Loucy (cell line): ENCODE results near the gene GORASP2.

Experiments
- H2AFZ ChIP-seq: fragments of 200-600 bp; sonication (generic); 2 replicates; pipeline ENCODE4 v1.6.0; 2016; ENCODE audit warnings: antibody characterized with exemption, mild to moderate bottlenecking, low read length, moderate library complexity
- H3F3A ChIP-seq: fragments of 200-600 bp; 2 replicates; pipeline ENCODE4 v1.6.0; 2016; ENCODE audit warnings: antibody characterized with exemption, low read depth, mild to moderate bottlenecking
- H3K27me3 ChIP-seq: fragments of 200-600 bp; sonication (generic); 2 replicates; pipeline ENCODE4 v1.6.1; 2014; ENCODE audit warnings: low read length, mild to moderate bottlenecking; ENCODE audit not compliant: insufficient read depth, poor library complexity, severe bottlenecking
- H3K36me3 ChIP-seq: fragments of 200-600 bp; sonication (generic); 2 replicates; pipeline ENCODE4 v1.6.1; 2016; ENCODE audit warnings: low read length; ENCODE audit not compliant: insufficient read depth
- H3K4me1 ChIP-seq: fragments of 200-600 bp; sonication (generic); 2 replicates; pipeline ENCODE4 v1.5.1; 2014; ENCODE audit warnings: low read length, mild to moderate bottlenecking; ENCODE audit not compliant: insufficient read depth, poor library complexity, severe bottlenecking
- H3K4me2 ChIP-seq: fragments of 200-600 bp; sonication (generic); 2 replicates; pipeline ENCODE4 v1.6.0; 2014; ENCODE audit warnings: antibody characterized with exemption, low read length, low read depth, mild to moderate bottlenecking; ENCODE audit not compliant: poor library complexity, severe bottlenecking
- H3K4me3 ChIP-seq: fragments of 200-600 bp; sonication (generic); 2 replicates; pipeline ENCODE4 v1.5.1; 2014; ENCODE audit warnings: low read length, mild to moderate bottlenecking, mixed read lengths; ENCODE audit not compliant: poor library complexity, severe bottlenecking
- H3K79me2 ChIP-seq: fragments of 200-600 bp; sonication (generic); 2 replicates; pipeline ENCODE4 v1.6.1; 2014; ENCODE audit warnings: low read length; ENCODE audit not compliant: insufficient read depth
- H3K9ac ChIP-seq: fragments of 200-600 bp; sonication (generic); 2 replicates; pipeline ENCODE4 v1.6.0; 2014; ENCODE audit warnings: mild to moderate bottlenecking, low read depth, low read length, moderate library complexity; ENCODE audit not compliant: poor library complexity, severe bottlenecking
- H3K9me2 ChIP-seq: fragments of 200-600 bp; sonication (generic); replicated peaks from 2 replicates; pipeline ENCODE4 v1.6.1; 2016; ENCODE audit warnings: low read depth, low read length, mixed read lengths
- H3K9me3 ChIP-seq: fragments of 200-600 bp; sonication (generic); 2 replicates; pipeline ENCODE4 v1.6.1; 2014; ENCODE audit warnings: mild to moderate bottlenecking, antibody characterized with exemption, low read length, low read depth; ENCODE audit not compliant: insufficient read depth
- H4K20me1 ChIP-seq: fragments of 200-600 bp; sonication (generic); 2 replicates; pipeline ENCODE4 v1.6.0; 2014; ENCODE audit warnings: antibody characterized with exemption, low read length, mild to moderate bottlenecking; ENCODE audit not compliant: insufficient read depth, poor library complexity, severe bottlenecking
- EZH2phosphoT487 ChIP-seq: fragments of 200-600 bp; IDR thresholded peaks from 2 replicates; pipeline ENCODE4 v1.6.1; 2018; ENCODE audit warnings: antibody characterized with exemption, mild to moderate bottlenecking, moderate library complexity, borderline replicate concordance
- TF ChIP-seq, protein P1 (sequence below): fragments of 200-600 bp; sonication (generic); conservative IDR thresholded peaks from 2 replicates; pipeline ENCODE4 v1.5.1; 2014; ENCODE audit warnings: mild to moderate bottlenecking, antibody characterized with exemption, low read length

Gene GORASP2

GRCh38 chr2:170975943-170976270 lies 46.9 kb downstream of the GORASP2 start:
- TF ChIP-seq, protein P1, sequence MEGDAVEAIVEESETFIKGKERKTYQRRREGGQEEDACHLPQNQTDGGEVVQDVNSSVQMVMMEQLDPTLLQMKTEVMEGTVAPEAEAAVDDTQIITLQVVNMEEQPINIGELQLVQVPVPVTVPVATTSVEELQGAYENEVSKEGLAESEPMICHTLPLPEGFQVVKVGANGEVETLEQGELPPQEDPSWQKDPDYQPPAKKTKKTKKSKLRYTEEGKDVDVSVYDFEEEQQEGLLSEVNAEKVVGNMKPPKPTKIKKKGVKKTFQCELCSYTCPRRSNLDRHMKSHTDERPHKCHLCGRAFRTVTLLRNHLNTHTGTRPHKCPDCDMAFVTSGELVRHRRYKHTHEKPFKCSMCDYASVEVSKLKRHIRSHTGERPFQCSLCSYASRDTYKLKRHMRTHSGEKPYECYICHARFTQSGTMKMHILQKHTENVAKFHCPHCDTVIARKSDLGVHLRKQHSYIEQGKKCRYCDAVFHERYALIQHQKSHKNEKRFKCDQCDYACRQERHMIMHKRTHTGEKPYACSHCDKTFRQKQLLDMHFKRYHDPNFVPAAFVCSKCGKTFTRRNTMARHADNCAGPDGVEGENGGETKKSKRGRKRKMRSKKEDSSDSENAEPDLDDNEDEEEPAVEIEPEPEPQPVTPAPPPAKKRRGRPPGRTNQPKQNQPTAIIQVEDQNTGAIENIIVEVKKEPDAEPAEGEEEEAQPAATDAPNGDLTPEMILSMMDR, result no peak
- no peak for TF ChIP-seq EZH2phosphoT487
- Histone ChIP-seq H3K36me3 (no peaks in the 10 kb centered on the region), H2AFZ (no peak overlapping the region), H4K20me1 (no peaks in the 10 kb centered on the region), H3K9ac (no peak overlapping the region), H3K27me3 (no peaks in the 10 kb centered on the region), H3K9me2 (no peaks in the 10 kb centered on the region), H3F3A (no peaks in the 10 kb centered on the region), H3K79me2 (no peaks in the 10 kb centered on the region), H3K9me3 (no peaks in the 10 kb centered on the region), H3K4me1 (peaks cover 6% of the 10 kb centered on the region), H3K4me3 (no peak overlapping the region), H3K4me2 (no peak overlapping the region)

GRCh38 chr2:170984079-170984478 lies 55.0 kb downstream of the GORASP2 start:
- H3K4me3 ChIP-seq, result no peak overlapping the region
- H3K27me3 ChIP-seq, result no peaks in the 10 kb centered on the region
- no peak for TF ChIP-seq EZH2phosphoT487
- TF ChIP-seq, protein P1, result no peak
- H4K20me1 ChIP-seq, result no peaks in the 10 kb centered on the region
- no peaks in the 10 kb centered on the region for H3K4me1 ChIP-seq
- H2AFZ ChIP-seq, result no peak overlapping the region
- no peak overlapping the region for H3K9ac ChIP-seq
- H3K79me2 ChIP-seq, result no peaks in the 10 kb centered on the region
- no peaks in the 10 kb centered on the region for H3K9me3 ChIP-seq
- H3F3A ChIP-seq, result no peaks in the 10 kb centered on the region
- H3K36me3 ChIP-seq, result no peaks in the 10 kb centered on the region
- H3K9me2 ChIP-seq, result no peaks in the 10 kb centered on the region
- H3K4me2 ChIP-seq, result no peak overlapping the region

DNA sequence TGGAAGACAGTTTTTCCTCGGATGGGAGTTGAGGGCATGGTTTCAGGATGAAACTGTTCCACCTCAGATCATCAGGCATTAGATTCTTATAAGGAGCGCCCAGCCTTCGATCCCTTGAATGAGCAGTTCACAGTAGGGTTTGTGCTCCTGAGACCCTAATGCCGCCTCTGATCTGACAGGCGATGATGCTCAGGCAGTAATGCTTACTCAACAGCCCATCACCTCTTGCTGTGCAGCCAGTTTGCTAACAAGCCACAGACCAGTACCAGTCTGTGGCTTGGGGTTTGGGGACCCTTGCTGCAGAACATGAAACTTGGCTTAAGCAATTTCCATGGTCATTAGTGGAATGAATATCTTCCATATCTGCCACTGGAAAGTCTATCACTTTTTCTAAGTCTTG lies 56.4 kb downstream of the GORASP2 start:
- H3F3A ChIP-seq, result no peaks in the 10 kb centered on the region
- no peaks in the 10 kb centered on the region for H4K20me1 ChIP-seq
- peaks cover 4% of the 10 kb centered on the region; the same call in 1 of the 2 replicates for H3K36me3 ChIP-seq
- H3K4me2 ChIP-seq, result no peak overlapping the region
- no peaks in the 10 kb centered on the region for H3K9me3 ChIP-seq
- no peaks in the 10 kb centered on the region for H3K9me2 ChIP-seq
- no peaks in the 10 kb centered on the region for H3K4me1 ChIP-seq
- no peak overlapping the region for H3K4me3 ChIP-seq
- H2AFZ ChIP-seq, result no peak overlapping the region
- H3K79me2 ChIP-seq, result no peaks in the 10 kb centered on the region
- H3K9ac ChIP-seq, result no peak overlapping the region
- TF ChIP-seq, protein P1, result no peak
- no peaks in the 10 kb centered on the region for H3K27me3 ChIP-seq
